Stimulated activated CD4-positive, alpha-beta T cell treated with anti-CD3 and anti-CD28 coated beads, Interleukin-2, amount 100 ng/mL, for 4 hours (primary cell): ENCODE results near the gene PLEKHN1.

ENCODE experiments used
- DNase-seq: peaks from one replicate; pipeline ENCODE4 v3.0.0-alpha.2; 2020; ENCODE audit warnings: low read depth

Gene PLEKHN1

GRCh38 chr1:962381-963300 is 3.6 kb upstream of the PLEKHN1 start:
- no peak for DNase-seq

GRCh38 chr1:963301-963651 is 3.0 kb upstream of the PLEKHN1 start:
- no peak for DNase-seq

- DNase-seq = no peak
Observed at GRCh38 chr1:963746-964525, 2.3 kb upstream of the PLEKHN1 start.

GRCh38 chr1:964691-965525 is 1.4 kb upstream of the PLEKHN1 start:
- no peak for DNase-seq

- DNase-seq = no peak
Observed at GRCh38 chr1:965526-966134, 652 bp upstream of the PLEKHN1 start.

GRCh38 chr1:966704-967300 is 520 bp downstream of the PLEKHN1 start:
- DNase-seq = peak; percentile 82

GRCh38 chr1:967466-968343 is 1.4 kb downstream of the PLEKHN1 start:
- DNase-seq = no peak

GRCh38 chr1:969260-969855 is 3.1 kb downstream of the PLEKHN1 start:
- no peak for DNase-seq

- no peak for DNase-seq
Observed at GRCh38 chr1:970242-970972, 4.1 kb downstream of the PLEKHN1 start.

- DNase-seq = no peak
Observed at GRCh38 chr1:970973-971730, 4.9 kb downstream of the PLEKHN1 start.

GRCh38 chr1:971751-972506 is 5.6 kb downstream of the PLEKHN1 start:
- DNase-seq = no peak

GRCh38 chr1:972726-973458 is 6.6 kb downstream of the PLEKHN1 start:
- DNase-seq = no peak

GRCh38 chr1:973459-974292 is 7.4 kb downstream of the PLEKHN1 start:
- DNase-seq = no peak

- DNase-seq = no peak
Observed at GRCh38 chr1:974293-974640, 8.0 kb downstream of the PLEKHN1 start.

- DNase-seq = no peak
Observed at GRCh38 chr1:974687-975328, 8.5 kb downstream of the PLEKHN1 start.

- DNase-seq = no peak
Observed at GRCh38 chr1:975365-975764, 9.1 kb downstream of the PLEKHN1 start.
